Thoracic aorta (tissue), 2 donors: ENCODE results near the gene EIF4E3. TPM values are rescaled to one million over a fixed set of nuclear protein-coding genes. Genes with fewer than 3 reads are reported as not detected.

ENCODE experiments used
- ATAC-seq: fragments of 150-250 bp; one replicate; pipeline ENCODE4 v1.8.0; 2017; ENCODE audit warnings: low read depth; ENCODE audit not compliant: insufficient number of reproducible peaks, low FRiP score
- DNase-seq: peaks from one replicate; pipeline ENCODE4 v3.0.0-alpha.2; 2020; ENCODE audit warnings: low spot score
- H3K27ac ChIP-seq, 2 donors: fragments of 200-600 bp; sonication (generic); 1 replicate in 1 of 2; 2 replicates in 1 of 2; pipeline ENCODE4 v1.5.1; 2016; ENCODE audit warnings: mild to moderate bottlenecking in 2 of 2, moderate library complexity in 2 of 2
- H3K27me3 ChIP-seq: fragments of 200-600 bp; sonication (generic); replicated peaks from 2 replicates; pipeline ENCODE4 v1.6.0; 2016; ENCODE audit warnings: mild to moderate bottlenecking; ENCODE audit not compliant: insufficient read depth
- H3K36me3 ChIP-seq: fragments of 200-600 bp; sonication (generic); one replicate; pipeline ENCODE4 v1.5.1; 2016
- H3K4me1 ChIP-seq, 2 donors: fragments of 200-600 bp; sonication (generic); 1 replicate in 1 of 2; 2 replicates in 1 of 2; pipeline versions ENCODE4 v1.5.1 to v1.6.0; 2016; ENCODE audit warnings: low read depth in 2 of 2, mild to moderate bottlenecking in 1 of 2; ENCODE audit not compliant: control insufficient read depth in 1 of 2
- H3K4me3 ChIP-seq: fragments of 200-600 bp; sonication (generic); 2 replicates; pipeline ENCODE4 v1.5.1; 2016; ENCODE audit warnings: mild to moderate bottlenecking
- H3K9me3 ChIP-seq: fragments of 200-600 bp; sonication (generic); 2 replicates; pipeline ENCODE4 v1.5.1; 2016
- CTCF ChIP-seq: fragments of 200-600 bp; sonication (generic); IDR thresholded peaks from one replicate; pipeline ENCODE4 v1.5.1; 2019; ENCODE audit warnings: antibody characterized with exemption
- total RNA-seq, 2 donors: library from RNA; depleted of rRNA; stranded (reverse); fragments of >200 nt; gene quantifications; one replicate each; pipeline versions ENCODE4 v1.1.0 to v1.2.3, GENCODE V29; 2016

The EIF4E3 gene
- total RNA-seq, 2 donors from 2014 or later, result 8.8 to 12.1 TPM

DNA sequence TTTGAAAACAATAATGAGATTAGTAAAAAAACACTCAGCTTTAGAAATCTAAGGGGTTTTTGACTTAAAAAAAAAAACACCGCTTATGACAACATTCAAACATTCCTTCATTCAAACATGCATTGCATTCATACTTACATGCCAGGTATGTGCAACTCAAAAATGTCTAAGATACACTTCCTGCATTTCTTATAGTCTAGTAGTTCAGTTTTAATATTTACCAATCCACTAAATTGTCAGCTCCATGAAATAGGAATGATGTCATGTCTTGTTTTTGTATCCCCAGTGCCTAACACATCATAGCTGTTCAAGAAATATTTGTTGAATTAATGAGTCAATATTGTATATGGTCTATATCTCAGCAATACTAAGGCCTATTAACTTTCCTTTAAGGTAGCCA is 51.7 kb downstream of the EIF4E3 start:
- no peaks in the 10 kb centered on the region for H3K36me3 ChIP-seq
- no peak for TF ChIP-seq CTCF
- DNase-seq, result no peak
- H3K4me3 ChIP-seq, result no peak overlapping the region
- no peak for ATAC-seq
- no peaks in the 10 kb centered on the region for H3K27me3 ChIP-seq
- no peaks in the 10 kb centered on the region for H3K4me1 ChIP-seq
- H3K27ac ChIP-seq, result no peak overlapping the region
- no peaks in the 10 kb centered on the region for H3K9me3 ChIP-seq

DNA sequence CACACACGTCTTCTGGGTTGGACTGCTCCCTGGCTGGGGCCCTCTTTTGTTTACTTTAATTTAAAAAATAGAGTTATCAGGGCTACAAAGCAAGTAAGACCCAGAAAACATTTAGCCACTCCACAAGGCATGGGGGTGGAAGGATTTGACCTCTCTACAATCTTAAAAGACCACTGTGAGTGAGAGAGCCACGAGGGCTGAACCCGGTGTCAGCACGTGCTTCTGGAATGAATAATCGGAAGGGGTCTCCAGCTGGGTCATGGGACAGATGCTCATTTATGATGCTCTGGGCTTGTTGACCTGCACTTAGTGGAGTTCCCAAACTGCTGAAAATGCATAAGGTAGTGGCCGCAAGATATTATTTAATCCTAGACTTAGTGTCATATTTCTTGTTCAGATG is 52.4 kb downstream of the EIF4E3 start:
- Histone ChIP-seq H3K4me1 (no peaks in the 10 kb centered on the region), H3K27ac (no peak overlapping the region), H3K36me3 (no peaks in the 10 kb centered on the region), H3K4me3 (no peak overlapping the region), H3K27me3 (no peaks in the 10 kb centered on the region), H3K9me3 (no peaks in the 10 kb centered on the region)
- TF ChIP-seq CTCF, result no peak
- ATAC-seq, result no peak
- DNase-seq, result no peak

DNA sequence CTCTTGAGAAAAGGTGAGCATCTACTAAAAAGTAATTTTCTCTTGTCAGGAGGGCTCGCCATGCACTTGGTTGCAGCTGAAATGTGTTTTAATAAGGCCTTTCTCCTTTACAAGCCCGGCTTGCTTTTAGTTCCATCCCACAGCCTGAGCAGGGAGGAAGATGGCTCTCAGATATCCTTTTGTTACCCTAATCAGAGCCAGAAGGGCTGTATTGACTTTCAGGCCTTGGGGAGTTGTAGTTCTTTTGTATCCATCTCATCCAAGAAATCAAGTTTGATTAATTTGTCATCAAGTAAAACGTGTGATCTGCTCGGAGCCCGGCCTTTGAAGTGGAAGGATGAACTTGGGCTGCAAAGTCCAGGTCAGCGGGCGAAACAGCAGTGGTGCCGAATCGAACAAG is 52.9 kb downstream of the EIF4E3 start:
- H3K9me3 ChIP-seq, result no peaks in the 10 kb centered on the region
- H3K4me3 ChIP-seq, result no peak overlapping the region
- H3K36me3 ChIP-seq, result no peaks in the 10 kb centered on the region
- ATAC-seq (no peak), DNase-seq (no peak)
- no peak for TF ChIP-seq CTCF
- H3K4me1 ChIP-seq, result no peaks in the 10 kb centered on the region
- no peaks in the 10 kb centered on the region for H3K27me3 ChIP-seq
- H3K27ac ChIP-seq, result no peak overlapping the region

- H3K27ac ChIP-seq, result no peak overlapping the region
- H3K36me3 ChIP-seq, result no peaks in the 10 kb centered on the region
- no peaks in the 10 kb centered on the region for H3K4me1 ChIP-seq
- no peak overlapping the region for H3K4me3 ChIP-seq
- TF ChIP-seq CTCF, result no peak
- no peaks in the 10 kb centered on the region for H3K9me3 ChIP-seq
- DNase-seq (no peak), ATAC-seq (no peak)
- H3K27me3 ChIP-seq, result no peaks in the 10 kb centered on the region
Observed at GRCh38 chr3:71671216-71671845, 53.9 kb downstream of the EIF4E3 start.

- DNase-seq (no peak), ATAC-seq (no peak)
- H3K27ac ChIP-seq, result no peak overlapping the region
- no peaks in the 10 kb centered on the region for H3K9me3 ChIP-seq
- H3K4me1 ChIP-seq, result peaks cover 5 to 11% of the 10 kb centered on the region in 2 donors
- no peak overlapping the region for H3K4me3 ChIP-seq
- no peaks in the 10 kb centered on the region for H3K27me3 ChIP-seq
- H3K36me3 ChIP-seq, result no peaks in the 10 kb centered on the region
- no peak for TF ChIP-seq CTCF
Observed at GRCh38 chr3:71662568-71662967, 62.6 kb downstream of the EIF4E3 start.
